CD4-positive, alpha-beta T cell treated with Interleukin-4 for 1 hour (primary cell): ENCODE data around the gene WDTC1.
A peak's percentile ranks its signal among the peaks of the same experiment; 100 is the strongest.

ENCODE experiments used
- DNase-seq, 2 donors: peaks; one replicate each; pipeline ENCODE4 v3.0.0-alpha.2; 2020 to 2022

WDTC1 gene

DNA sequence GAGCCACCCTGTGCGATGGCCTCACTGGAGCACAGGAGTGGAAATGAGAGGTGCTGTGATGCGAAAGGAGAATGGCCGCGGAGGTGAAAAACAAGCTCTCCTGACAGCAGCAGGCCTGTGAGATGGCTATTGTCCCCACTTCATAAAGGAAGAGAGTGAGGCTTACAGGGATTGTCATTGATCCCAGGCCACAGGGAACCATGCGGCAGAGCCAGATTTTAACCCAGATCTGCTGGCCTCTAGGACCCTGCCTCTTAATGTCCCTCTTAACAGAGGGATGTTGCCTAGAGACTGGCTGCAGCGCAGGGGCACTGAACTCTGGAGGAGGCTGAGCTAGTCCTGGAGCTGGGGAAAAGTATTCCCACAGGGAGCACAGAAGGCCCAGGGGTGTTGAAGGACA, 104.3 kb downstream of the WDTC1 start:
- DNase-seq: no peak

DNA sequence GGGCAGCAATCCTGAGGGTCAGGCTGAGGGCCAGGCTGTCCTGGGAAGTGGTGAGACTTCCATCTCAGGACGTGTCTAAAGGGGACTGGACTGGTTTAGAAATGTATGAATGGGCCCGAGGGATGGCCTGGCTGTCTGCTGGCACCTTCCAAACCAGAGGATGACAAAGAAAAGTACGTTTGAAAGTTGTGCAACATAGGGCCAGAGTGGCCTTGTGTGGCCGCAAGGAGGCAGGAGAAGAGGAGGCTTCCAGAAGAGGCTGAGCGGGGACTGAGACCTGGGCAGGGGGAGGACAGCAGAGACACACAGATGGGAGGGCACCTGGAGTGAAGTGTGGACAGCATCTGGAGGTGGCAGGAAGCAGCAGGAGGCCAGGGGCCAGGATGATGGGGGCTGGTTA, 104.8 kb downstream of the WDTC1 start:
- no peak for DNase-seq

DNA sequence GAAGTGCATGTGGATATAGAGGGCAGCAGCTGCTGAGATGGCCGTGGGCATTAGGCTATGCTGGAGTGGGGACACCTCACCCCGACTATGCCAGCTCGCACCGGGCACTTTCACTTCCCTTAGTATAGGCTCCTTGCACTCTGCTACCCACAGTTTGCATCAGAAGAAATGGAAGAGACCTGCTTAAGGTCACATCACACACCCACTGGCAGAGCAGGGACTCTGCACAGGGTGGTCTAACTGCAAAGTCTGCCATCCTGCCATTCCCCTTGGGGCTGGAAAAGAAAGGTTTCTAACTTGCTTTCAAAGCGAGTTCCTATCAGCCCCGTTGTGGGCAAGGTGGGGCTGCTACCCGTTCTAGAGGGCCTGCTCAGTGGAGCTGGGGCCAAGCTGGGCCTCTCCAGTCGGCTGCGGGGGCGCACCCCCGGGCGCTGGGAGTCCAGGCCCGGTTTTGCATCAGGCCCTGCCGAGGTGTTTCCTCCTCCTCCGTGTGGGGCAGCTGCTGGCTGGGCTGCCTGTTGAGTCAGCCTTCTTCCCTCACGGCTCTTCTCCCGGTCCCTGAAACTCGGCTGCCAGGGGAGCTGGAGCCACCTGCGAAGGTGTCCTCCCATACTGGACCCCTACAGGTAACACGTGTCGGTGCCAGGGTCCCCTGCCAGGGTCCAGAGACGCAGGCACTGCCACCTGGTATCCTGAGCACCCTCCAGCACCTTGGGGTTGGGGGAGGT, 107.3 kb downstream of the WDTC1 start, which contains the start of gene SYTL1:
Gene SYTL1 (plus strand): TSS at position 498 of the 728 bp plus-strand sequence. CDS start 3,313 bp downstream, outside the sequence.
- DNase-seq: peak; percentile 60 to 70

DNA sequence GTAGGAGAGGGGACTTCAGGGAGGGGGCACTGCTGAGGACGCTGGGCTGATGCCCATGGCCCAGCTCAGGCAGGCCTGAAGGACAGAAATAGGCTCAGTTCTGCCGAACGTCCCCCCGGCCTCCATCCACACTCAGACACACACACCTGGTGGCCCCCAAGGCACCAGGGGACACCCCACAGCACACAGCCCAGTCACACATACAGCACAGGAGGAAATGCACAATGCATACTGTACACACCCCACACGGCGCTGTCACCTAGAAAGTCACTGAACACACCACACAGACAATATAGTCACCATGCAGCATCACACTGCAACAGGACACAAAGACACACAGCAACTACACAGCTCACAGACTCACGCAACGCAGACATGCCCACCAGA, 108.0 kb downstream of the WDTC1 start:
- peak in 1 of 2 donors; percentile 43 for DNase-seq

DNA sequence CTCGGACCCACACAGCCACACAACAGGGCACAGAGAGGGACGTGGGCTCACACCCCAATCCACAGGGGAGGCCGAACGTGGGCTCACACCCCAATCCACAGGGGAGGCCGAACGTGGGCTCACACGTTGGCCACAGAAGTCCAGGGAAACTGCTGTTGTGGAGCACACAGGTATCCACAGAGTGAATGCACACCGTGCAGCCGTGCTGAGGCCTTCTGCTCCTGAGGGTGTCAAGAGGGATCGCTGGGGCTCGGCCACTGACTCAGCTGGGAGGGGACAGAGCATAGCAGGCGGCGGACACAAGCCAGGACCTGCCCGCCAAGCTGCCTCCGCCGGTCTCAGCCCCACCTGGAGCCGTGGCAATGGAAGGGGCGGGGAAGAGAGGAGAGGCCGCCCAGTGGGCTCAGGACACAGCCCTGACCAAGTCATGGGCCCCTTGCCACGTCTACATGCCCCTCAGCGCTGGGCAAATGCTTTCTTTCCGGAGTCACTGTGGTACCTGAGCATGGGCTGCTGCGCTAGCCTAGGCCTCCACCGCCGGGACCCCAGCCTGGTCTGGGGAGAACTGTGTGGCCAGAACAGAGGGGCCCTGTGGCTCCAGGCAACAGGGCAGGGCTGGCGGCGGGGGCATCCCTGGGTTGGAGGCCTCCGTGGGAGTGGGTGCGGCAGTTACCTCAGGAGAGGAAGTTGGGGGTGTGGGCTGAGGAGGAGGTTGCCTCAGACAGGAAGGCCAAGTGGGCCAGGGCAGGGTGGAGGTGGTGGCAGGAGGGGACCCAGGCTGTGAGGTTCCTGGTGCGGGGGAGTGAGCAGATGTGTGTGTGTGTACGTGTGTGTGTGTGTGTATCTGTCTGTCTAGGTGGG, 108.6 kb downstream of the WDTC1 start:
- DNase-seq: peak; percentile 82 to 87

DNA sequence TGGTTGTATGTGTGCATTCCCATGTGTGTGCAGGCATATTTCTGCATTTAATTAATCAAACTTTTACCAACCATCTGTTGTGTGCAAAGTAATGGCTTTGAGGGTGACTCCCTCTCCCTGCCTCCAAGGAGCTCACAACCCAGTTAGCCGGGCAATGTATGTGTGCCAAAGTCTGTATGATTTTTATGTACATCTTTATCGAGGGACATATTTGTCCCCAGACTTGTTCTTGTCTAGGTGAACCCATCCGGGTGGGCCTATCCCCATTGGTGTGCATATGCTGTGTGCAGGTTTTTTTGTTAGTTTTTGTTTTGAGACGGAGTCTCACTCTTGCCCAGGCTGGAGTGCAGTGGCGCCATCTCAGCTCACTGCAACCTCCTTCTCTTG, 109.2 kb downstream of the WDTC1 start:
- DNase-seq: no peak

DNA sequence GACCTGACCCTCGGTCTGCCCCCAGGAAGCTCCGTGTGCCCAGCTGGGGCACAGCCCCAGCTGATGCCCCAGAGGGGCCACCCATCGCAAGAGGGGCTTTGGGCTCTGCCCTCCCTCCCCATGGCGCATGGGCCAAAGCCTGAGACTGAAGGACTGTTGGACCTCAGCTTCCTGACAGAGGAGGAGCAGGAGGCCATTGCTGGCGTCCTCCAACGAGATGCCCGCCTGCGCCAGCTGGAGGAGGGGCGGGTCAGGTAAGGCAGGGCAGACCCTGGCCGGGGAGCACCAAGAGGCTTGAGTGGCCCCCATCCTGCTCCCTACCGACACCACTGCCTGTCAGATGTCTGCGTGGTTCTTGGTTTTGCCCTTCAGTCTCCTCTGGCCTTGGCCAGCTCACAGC, 110.8 kb downstream of the WDTC1 start:
- DNase-seq: no peak

DNA sequence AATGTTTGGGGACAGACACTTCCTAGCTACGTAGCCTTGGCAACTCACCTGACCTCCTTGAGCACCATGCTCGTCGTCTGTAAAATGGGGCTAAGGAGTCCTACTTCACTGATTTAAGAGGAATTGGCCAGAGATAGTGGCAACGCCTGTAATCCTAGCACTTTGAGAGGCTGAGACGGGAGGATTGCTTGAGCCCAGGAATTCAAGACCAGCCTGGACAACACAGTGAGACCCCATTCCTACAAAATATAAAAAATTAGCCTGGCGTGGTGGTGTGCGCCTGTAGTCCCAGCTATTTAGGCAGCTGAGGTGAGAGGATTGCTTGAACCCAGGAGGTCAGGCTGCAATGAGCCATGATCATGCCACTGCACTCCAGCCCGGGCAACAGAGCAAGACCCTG, 111.9 kb downstream of the WDTC1 start:
- no peak for DNase-seq

DNA sequence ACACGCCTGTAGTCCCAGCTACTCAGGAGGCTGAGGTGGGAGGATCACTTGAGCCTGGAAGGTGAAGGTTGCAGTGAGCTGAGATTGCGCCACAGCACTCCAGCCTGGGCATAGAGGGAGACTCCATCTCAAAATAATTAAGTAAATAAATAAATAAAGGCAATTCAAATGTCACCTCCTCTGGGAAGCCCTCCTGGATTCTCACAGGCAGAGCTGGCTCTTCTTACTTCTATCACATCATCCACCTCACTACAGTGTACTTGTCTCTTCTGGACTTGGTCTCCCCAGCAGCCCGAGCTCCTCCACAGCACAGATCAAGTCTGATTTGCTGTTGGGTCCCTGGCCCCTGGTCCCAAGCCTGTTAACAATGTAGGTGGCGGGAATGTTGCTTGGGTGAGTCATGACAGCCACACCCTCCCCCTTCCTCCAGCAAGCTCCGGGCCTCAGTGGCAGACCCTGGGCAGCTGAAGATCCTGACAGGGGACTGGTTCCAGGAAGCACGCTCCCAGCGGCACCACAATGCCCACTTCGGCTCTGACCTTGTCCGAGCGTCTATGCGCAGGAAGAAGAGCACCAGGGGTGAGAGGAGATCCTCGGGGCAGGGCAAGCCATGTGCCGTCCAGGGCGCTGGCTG, 112.7 kb downstream of the WDTC1 start:
- DNase-seq: no peak

DNA sequence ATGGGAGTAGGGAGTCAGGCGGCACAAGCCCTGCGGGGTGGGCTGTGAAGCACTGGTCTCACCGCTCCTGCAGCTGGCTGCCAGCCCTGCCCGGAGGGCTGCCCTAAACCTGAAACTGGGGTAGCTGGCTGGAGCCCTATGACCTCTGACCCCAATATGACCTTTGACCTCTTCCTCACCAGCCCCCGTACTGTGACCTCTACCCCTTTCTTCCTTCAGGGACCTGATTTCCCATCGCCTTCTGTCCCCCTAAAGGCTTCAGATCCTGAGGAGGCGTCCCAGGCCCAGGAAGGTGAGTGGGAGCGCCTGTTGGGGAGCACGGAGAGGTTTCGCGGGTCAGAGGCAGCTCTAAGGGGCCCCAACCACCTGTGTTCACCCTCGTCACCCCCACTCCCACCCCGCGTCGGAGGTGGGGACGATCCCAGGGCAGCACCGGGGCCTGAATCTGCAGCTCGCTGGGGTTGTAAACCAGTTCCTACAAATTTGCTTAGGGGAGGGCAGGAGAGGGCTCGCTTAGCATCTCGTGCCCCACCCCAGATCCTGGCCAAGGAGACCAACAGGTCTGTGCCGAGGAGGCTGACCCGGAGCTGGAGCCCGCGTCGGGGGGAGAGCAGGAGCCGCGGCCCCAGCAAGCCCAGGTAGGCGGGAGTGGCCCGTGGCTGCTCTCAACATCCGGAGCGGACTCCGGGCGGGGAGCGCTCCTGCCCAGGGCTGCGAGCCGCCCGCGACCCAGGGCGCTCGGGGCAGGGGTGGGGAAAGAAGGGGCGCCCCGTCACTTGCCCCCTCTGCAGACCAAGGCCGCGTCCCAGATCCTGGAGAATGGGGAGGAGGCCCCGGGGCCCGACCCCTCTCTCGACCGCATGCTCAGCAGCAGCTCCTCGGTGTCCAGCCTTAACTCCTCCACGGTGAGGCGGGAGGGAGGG, 114.7 kb downstream of the WDTC1 start:
- peak in 1 of 2 donors; percentile 37 for DNase-seq

DNA sequence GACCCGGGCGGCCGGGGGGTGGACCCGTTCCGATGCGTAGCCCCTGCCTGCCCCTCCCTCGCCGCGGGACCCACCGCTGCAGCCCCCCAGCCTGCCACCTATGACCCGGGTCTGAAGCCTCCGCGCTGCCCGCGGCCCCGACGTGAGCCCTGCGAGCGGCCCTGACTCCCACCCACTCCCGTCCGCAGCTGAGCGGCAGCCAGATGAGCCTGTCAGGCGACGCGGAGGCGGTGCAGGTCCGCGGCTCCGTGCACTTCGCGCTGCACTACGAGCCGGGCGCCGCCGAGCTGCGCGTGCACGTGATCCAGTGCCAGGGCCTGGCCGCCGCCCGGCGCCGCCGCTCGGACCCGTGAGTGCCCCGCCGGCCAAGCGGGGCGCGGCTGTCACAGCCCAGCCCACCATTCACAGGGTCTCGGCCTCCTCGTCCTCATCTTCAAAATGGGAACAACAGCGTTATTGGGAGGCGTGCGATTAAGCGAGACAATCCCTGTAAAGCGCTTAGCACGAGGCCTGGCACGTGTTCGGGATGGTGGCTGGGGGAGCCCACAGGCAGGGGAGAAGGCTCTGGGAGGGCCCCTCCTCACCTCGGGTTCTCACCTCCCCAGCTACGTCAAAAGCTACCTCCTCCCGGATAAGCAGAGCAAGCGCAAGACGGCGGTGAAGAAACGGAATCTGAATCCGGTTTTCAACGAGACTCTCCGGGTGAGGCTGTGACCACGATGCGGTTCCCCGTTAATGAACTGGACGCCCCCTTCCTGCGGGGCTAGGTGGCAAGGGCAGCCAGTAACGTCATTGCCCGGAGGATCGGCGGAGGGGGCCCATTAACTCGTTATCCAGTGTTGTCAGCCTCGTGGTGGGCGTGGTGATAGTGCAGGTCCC, 115.6 kb downstream of the WDTC1 start:
- DNase-seq: no peak

DNA sequence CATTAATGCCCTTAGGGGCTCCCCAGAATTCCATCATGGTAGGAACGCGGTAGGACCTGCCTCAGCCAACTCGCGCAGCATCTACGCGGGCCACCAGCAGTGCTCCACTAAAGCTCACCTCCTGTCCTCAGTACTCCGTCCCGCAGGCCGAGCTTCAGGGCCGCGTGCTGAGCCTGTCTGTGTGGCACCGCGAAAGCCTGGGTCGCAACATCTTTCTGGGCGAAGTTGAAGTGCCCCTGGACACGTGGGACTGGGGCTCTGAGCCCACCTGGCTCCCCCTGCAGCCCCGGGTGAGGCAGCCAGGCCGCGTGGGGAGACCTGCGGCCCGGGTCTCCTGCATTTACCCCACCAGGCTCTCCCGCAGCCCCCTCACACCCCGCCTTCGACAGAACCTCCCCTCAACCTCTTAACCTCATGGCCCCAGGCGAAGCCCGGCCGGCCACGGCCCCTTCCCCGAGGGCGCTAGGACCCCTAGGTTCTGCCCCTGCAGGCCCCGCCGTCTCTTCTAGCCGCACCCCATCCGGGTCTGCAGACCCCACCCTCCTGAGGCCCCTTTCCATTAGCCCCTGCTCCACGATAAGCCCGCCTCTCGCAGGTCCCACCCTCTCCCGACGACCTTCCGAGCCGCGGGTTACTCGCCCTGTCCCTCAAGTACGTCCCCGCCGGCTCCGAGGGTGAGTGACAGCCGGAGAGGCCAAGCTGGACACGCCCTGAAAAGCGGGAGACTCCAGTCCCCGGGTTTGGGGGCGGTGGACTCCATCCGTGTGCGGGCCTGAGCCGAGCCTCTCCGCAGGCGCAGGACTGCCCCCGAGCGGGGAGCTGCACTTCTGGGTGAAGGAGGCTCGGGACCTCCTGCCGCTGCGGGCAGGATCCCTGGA, 116.5 kb downstream of the WDTC1 start:
- DNase-seq: no peak

DNA sequence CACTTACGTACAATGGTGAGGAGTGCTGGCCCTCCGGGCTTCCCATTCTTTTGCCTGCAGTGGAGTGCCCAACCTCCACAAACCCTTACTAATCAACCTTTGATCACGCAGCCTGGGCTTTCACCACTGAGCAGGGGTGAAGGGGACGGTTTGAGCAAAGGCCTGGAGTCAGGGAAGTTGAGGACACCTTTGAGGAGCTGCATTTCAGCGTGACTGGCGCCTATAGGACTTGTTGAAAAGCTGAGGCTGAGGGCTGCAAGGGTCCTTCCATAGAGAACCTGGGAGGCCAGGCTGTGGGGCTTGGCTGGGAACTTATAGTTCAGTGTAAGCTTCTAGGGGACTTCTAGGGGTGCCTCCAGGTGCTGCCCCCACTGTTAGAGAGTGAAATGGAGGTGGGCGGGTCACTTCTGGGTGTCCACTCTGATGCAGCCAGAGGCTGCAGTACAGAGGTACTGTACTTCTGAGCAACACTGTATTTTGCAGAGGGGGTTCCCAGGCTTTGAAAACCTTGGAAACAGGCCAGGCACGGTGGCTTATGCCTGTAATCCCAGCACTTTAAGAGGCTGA, 117.2 kb downstream of the WDTC1 start:
- DNase-seq: no peak

DNA sequence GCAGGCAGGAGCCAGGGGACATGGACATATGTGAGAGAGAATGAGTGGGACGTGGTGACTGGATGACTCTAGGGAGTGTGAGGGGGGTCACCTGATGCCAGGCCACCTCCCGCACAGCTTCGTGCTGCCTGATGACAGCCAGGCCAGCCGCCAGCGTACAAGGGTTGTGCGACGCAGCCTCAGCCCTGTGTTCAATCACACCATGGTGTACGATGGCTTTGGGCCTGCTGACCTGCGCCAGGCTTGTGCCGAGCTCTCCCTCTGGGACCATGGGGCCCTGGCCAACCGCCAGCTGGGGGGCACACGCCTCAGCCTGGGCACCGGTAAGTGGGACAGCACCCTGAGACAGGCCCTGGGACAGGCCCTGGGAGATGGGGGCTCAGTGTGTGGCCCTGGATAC, 118.7 kb downstream of the WDTC1 start:
- no peak for DNase-seq

DNA sequence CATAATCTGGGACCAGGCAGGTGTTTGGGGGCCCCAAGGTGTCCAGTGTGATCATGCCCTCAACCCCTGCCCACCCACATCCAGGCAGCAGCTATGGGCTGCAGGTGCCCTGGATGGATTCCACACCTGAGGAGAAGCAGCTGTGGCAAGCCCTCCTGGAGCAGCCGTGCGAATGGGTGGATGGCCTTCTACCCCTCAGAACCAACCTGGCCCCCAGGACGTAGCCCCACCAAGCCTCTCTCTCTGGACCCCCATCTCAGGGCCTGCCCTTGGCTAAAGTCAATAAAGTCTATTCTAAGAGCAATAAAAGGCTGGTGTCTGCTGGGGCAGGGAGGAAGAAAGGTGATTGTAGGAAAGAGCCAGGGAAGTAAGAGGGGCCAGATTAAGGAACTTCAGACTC, 119.2 kb downstream of the WDTC1 start:
- no peak for DNase-seq

DNA sequence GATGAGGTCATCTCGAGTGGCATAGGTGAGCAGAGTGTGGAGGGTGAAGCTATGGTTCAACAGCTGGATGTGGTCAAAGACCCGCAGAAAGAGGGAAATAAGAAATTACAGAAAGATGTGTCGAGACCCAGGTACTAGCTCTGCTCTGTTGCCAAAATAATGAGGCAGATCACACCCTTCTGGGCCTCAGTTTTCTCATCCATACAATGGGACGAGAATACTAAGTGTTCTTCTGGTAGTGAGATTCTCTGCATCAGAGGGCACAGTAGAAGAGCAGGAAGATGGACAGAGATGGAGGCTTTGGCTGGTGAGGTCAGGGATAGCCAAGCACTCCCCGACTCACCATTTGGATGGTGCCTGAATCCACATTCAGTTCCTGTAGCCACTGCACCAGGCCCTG, 121.3 kb downstream of the WDTC1 start:
- DNase-seq: no peak

DNA sequence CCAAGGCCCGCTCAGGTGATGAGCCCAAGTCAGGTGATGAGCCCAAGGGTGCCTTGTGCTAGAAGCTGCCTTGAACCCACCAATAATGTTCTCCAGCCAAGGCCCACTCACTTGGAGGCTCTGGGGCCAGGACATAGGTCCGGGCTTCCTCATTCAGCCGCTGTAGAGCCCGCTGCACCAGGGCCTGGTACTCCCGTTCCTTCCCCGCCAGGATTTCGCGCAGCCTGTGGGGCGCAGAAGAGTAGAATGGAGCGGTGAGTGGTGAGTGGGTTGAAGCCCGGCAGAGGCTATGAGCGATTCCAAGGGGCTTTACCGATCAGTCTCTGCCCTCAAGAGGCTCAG, 121.8 kb downstream of the WDTC1 start:
- DNase-seq: no peak

DNA sequence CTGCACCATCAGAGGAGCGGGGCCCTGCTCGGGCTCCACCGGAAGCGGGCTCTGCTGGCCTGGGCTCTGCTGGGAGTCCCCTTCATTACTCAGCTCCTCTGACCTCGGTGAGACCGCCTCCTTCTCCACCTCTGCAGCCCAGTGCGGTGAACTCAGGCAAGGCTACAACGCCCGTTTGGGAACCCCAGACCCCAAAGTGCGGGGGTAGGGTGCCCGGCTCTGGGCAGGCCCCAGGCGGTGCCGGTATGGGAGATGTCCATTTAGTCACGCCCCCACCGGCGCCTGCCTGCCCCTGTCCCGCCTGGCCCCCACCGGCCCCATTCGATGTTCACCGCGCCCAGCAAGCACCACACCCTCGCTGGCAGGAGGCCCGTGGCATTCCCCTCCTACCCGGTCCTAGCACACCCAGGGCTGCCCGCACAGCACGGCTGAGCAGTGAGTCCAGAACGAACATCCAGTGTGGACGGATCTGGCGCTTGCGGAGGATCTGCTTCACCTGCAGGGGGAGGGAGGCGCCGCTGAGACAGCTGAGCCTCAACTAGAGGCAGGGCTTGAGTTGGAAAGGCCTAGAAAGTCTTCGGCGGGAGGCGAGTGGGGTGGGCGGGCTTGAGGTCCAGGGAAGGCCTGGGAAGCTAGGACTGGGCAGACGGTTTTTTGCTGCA, 122.3 kb downstream of the WDTC1 start:
- peak; percentile 34 to 57 for DNase-seq

DNA sequence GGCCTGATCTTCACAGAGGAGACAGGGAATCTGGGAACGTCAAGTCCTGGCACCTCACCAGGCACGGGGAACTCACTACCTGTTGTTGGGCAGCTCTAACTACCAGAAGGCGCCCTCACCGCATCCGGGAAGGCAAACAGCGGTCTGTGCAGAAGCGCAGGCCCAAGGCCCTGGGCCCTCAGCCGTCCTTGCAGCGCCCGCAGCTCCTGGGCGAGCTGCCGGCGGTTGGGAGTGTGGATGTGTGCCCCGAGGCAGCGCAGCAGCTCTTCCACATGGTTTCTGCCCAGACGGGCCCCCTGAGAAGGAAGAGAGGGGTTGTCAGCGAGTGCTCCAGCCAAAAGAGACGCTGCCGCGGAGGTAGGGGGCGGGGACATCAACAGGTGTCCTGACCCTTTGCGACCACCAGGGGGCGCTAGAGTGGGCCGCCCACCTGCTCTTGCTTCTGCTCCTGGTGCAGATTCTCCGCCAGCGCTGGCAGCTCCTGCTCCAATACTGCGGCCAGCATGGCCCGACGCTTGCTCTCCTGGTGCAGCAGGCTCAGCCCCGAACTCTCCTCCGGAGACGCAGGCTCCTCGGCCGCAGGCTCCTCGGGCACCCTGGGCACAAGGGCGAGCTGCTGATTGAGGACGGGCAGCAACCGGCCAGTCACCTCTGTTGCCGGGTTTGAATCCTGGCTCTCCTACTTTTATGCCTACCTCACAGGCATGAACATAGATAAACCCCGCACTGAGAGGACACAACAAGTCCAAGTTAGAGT, 123.0 kb downstream of the WDTC1 start:
- peak; percentile 85 to 86 for DNase-seq
